Liver (tissue), 3 donors: ENCODE results near the gene CDK10.

Experiments
- EGR1 ChIP-seq, 2 donors: IDR thresholded peaks; 2 replicates each; pipeline ENCODE4 v1.6.1; 2016 to 2018; ENCODE audit warnings: antibody characterized with exemption in 2 of 2, low read depth in 2 of 2
- SP1 ChIP-seq: IDR thresholded peaks from 2 replicates; pipeline ENCODE4 v1.6.1; 2018; ENCODE audit warnings: antibody characterized with exemption, mild to moderate bottlenecking
- TF ChIP-seq, protein P1 (sequence below): fragments of 150-350 bp; IDR thresholded peaks from 2 replicates; pipeline ENCODE4 v1.5.1; 2017; ENCODE audit warnings: improper control_type of control experiment, low read depth, low read length; ENCODE audit not compliant: missing input control
- TF ChIP-seq, protein P2 (sequence below): IDR thresholded peaks from 2 replicates; pipeline ENCODE4 v1.6.1; 2016; ENCODE audit warnings: antibody characterized with exemption
- donor health status: healthy.
- donor health status: healthy.

DNA sequence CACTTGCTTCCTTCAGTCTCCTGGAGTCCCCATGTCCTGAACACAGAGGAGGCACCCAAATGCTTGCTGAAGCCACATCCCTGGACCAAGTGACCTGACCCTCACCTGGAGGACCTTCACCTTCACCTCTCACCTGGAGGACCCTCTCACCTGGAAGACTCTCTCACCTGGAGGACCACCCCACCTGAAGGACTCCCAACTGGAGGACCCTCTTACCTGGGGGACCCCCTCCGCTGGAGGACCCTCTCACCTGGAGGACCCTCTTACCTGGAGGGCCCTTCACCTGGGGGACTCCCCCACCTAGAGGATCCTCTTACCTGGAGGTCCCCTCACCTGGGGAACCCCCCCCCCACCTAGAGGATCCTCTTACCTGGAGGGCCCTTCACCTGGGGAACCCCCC, 573 bp upstream of the CDK10 start:
- TF ChIP-seq, protein P1, sequence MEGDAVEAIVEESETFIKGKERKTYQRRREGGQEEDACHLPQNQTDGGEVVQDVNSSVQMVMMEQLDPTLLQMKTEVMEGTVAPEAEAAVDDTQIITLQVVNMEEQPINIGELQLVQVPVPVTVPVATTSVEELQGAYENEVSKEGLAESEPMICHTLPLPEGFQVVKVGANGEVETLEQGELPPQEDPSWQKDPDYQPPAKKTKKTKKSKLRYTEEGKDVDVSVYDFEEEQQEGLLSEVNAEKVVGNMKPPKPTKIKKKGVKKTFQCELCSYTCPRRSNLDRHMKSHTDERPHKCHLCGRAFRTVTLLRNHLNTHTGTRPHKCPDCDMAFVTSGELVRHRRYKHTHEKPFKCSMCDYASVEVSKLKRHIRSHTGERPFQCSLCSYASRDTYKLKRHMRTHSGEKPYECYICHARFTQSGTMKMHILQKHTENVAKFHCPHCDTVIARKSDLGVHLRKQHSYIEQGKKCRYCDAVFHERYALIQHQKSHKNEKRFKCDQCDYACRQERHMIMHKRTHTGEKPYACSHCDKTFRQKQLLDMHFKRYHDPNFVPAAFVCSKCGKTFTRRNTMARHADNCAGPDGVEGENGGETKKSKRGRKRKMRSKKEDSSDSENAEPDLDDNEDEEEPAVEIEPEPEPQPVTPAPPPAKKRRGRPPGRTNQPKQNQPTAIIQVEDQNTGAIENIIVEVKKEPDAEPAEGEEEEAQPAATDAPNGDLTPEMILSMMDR, result no peak
- TF ChIP-seq EGR1 (IDR thresholded peaks at IDR 0.05; ENCODE audit: low read depth in 2 of 2) (no peak), SP1 (no peak)
- TF ChIP-seq, protein P2, sequence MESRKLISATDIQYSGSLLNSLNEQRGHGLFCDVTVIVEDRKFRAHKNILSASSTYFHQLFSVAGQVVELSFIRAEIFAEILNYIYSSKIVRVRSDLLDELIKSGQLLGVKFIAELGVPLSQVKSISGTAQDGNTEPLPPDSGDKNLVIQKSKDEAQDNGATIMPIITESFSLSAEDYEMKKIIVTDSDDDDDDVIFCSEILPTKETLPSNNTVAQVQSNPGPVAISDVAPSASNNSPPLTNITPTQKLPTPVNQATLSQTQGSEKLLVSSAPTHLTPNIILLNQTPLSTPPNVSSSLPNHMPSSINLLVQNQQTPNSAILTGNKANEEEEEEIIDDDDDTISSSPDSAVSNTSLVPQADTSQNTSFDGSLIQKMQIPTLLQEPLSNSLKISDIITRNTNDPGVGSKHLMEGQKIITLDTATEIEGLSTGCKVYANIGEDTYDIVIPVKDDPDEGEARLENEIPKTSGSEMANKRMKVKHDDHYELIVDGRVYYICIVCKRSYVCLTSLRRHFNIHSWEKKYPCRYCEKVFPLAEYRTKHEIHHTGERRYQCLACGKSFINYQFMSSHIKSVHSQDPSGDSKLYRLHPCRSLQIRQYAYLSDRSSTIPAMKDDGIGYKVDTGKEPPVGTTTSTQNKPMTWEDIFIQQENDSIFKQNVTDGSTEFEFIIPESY, result no peak
